NCI-H774 (cell line): ENCODE results near the gene SASH3.

Source experiments
- DNase-seq: peaks from one replicate; lab custom pipeline; 2025; lab: John Stamatoyannopoulos, UW

The SASH3 gene

DNA sequence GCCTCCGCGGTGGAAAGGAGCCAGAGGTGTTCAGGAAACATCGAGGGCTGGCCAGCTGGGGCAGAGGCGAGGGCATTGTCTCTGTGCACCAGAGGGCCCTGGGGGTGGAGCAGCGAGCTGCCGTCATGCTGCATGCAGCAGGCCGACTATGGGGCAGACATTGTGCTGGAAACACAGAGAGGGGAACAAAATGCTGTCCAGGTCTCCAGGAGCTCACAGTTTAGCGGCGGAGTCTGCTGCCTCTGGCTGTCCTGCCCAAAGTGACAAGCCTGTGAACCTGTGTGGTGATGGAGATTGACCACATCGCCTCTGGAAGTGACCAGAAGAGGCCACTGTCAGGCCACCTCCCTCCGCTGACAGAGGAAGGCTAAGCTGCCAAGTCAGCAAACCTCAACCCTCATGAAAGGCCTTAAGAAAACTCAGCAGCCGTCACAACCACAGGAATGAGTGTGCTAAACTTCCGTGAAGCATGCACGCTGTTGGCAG is 20.1 kb upstream of the SASH3 start:
- no peak for DNase-seq

DNA sequence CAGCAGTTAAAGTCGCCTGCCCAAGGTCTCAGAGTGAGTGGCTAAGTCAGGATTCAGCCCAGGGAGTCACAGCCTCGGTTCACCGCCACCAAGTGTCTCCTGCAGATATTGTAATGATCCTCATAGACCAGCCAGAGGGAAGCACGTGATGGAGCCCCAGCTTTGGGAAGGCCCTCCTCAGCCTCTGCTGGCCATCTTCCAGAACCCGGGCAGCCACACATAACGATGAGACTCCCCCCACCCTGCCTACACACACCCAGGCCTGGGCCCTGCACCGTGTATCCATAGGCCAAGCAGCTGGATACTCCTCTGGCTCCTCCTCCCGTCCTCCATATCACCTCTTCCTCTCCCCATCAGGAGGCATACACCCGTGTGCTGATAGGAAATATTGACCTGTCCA is 19.6 kb upstream of the SASH3 start:
- DNase-seq = no peak

DNA sequence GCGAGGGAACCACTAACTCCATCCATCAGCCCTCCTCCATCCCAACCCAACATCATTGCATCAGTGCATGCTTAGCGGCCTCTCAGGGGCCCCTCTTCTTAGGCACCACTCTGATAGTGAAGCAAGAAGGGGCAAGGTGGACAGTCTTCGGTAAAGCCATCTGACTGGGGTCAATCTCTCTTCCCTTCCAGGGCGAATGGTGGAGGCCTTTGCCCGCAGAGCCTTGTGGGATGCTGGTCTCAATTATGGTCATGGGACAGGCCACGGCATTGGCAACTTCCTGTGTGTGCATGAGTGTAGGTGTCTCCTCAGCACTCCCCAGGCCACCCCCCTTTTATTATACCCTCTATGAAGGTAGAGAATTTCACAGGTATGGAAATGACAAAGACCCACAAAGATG is 18.8 kb upstream of the SASH3 start:
- DNase-seq = no peak

DNA sequence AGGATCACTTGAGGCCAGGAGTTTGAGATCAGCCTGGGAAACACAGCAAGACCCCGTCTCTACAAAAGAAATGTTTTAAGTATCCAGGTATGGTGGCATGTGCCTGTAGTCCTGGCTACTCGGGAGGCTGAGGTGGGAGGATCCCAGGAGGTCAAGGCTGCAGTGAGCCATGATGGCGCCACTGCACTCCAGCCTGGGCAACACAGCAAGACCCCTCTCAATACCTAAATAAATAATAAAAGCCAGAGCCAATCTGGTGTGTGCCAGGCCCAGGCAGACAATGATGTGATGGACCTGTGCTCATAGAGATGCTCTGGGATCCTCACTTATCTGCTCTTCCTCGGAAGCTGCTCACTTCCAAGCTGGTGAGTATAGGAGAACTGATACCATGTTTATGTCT is 18.2 kb upstream of the SASH3 start:
- DNase-seq = no peak

DNA sequence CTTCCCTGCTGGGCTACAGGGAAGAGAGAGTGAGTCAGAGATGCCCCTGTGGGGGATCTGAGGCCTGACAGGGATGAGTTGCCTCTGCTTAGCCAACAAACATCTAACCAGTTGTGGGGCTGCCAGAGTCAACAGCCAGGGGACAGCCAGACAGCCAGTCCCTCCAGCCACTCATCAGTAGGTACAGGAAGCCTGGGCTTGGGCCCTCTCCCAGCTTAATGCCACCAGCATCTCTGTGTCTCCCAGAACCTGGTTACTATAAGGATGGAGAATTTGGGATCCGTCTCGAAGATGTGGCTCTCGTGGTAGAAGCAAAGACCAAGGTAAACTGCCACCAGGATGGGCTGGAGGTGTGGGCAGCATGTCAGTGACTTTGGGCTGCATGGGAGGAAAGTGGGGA is 17.3 kb upstream of the SASH3 start:
- DNase-seq = no peak

- DNase-seq = no peak
These were observed 16.1 kb upstream of the SASH3 start for GRCh38 chrX:129763666-129764065.

DNA sequence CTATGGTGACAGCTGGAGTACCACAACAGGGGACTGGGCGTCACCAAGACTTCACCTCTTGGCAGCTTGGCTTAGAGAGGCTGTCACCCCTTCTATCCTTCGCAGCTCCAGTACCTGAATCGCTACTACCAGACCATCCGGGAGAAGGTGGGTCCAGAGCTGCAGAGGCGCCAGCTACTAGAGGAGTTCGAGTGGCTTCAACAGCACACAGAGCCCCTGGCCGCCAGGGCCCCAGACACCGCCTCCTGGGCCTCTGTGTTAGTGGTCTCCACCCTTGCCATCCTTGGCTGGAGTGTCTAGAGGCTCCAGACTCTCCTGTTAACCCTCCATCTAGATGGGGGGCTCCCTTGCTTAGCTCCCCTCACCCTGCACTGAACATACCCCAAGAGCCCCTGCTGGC is 11.6 kb upstream of the SASH3 start:
- DNase-seq = no peak

DNA sequence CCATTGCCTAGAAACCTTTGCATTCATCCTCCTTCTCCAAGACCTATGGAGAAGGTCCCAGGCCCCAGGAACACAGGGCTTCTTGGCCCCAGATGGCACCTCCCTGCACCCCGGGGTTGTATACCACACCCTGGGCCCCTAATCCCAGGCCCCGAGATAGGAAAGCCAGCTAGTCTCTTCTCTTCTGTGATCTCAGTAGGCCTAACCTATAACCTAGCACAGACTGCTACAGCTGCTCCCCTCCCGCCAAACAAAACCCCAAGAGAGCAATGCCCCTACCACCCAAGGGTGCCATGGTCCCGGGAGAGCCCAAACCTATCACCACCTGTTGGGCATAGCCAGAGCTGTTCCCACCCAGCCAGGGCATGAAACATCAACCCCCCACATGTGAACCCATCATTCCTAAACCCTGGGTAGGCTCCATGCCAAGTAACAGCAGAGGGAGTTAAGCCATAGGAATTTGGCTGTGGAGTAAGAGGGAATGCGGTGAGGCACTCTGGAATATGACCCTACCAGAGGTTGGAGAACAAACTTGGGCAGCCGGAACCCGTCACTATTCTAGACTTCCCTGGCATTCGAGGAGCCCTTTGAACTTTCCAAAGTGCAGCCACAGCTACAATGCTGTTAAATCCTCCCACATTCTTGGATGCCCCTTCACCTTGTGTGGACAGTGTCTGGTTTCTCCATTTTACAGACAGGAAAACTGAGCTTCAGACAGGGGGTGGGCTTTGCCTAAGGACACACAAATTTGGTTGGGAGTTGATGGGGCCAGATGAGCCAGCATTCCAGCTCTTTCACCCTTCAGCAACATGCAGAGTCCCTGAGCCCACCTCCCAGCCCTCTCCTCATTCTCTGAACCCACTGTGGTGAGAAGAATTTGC is 10.9 kb upstream of the SASH3 start:
- no peak for DNase-seq

DNA sequence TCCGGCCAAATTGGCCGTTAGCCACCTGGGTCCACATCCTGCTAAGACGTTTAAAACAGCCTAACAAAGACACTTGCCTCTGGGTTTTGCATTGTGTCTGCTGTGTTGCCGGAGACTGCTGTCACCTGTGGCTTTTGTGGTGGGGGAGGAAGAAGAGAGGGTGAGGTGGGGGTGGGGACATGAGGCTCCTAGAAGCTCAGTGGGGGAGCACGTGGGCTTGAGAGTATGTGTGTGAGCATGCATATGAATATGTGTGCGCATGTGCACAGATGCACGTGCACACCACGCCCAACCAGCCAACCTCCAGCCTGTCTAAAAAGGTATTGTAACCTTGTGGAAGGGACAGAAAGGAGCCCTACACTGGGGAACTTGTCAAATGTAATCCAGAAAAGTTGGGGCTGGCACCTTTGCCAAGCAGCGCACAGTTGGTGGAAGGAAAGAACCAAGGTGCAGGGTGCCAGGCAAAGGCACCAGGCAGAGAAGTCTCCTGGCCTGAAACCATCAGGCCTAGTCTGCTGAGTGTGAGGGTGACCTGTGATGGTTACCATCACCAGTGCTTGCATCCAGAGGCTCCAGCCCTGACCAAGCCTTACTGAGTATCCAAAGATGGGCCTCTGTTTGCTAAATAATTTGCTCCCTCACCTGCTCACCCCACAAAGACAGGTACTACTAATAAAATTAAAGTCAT is 10.1 kb upstream of the SASH3 start:
- DNase-seq = no peak

- DNase-seq = no peak
These were observed 8.3 kb upstream of the SASH3 start for GRCh38 chrX:129771266-129771995.

- no peak for DNase-seq
These were observed 6.8 kb upstream of the SASH3 start for GRCh38 chrX:129772796-129773431.

- DNase-seq = no peak
These were observed 5.9 kb upstream of the SASH3 start for GRCh38 chrX:129773649-129774458.

DNA sequence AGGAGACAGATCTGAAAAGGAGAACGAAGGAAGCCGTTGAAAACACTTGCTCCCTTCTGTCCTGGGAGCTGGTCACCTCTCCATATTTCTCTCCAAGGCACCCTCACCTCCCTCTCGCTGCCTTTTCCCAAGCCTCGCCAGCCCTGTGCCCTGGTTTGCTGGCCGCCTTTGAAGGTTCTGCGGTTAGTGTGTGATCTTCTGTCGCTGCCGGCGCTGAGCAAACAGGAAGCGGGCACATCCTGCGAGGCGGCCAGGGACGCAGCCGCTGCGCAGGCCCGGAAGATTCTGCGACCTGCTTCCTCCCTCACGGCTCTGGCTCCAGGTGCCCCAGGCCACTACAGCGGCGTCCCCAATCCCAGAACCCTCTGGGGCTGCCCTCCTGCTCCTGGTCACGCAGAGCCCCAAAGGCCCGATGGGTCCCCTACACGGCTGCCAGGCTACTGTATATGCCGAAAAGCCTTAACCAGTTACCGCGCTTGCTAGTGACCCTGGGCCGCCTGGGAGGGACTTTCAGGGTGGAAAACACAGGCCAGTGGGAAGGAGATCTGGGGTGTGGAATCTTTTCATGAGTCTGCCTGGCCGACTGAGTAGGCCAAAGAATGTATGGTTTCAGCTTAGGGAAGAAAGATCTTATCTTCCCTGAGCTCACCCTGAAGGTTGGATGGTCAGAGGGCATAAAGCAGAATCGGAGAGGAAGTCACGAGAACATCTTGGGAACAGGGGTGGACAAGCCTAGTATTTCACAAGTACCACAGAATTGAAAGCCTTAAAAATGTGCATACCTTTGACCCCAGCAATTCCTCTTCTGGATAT is 2.3 kb upstream of the SASH3 start:
- DNase-seq = no peak

DNA sequence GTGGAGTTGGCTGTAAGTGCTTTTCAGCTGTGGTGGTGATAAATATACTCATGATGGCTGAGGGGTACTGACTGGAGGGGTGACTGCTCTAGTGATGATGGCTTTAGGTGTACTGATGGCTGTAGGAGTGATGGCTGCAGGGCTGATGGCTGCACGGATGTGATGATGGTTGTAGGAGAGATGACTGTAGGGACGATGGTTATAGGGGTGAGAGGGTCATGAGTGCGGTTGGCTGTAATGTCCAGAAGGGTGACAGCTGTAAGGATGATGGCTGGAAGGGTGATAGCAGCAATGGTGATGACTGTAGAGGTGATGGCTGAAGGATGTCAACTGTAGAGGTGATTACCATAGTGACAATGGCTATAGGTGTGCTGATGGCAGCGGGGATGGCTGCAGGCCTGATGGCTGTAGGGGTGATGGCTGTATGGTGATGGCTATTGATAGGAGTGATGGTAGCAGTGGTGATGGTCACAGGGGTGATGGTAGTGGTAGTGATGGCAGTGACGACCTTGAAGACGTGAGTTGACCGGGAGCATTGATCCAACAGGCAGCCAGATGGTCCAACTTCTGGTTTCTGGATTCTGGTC is 570 bp upstream of the SASH3 start:
- DNase-seq = no peak

DNA sequence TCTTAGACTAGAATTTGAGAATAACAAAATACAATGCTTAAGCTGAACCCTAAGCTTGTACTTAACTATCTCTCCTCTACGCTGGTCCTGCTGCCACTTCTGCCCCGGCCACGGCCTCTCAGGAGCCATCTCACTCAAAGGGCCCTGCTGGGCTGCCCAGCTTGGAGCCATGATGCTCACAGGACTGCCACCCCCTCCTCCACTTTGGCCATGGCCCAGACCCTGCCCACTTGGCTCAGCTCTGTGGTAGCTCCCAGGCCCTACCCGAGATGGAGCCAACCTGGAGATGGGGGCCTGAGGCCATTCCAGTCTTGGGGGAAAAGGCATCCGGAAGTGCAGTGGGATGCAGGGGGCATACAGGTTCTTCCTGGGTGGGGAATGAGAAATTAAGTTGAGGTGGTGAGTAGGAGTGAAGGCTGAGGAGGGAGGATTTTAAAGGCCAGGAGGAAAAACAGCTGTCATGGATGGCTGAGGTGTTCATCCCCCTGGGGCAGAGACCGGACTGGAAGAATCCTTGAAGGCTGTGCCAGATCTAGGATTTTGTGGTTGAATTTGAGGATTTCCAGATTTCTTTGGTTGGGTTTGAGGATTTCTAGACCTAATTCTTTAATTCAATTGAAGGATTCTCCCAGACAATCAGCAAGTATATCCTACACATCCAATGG is 824 bp downstream of the SASH3 start:
- DNase-seq = no peak

DNA sequence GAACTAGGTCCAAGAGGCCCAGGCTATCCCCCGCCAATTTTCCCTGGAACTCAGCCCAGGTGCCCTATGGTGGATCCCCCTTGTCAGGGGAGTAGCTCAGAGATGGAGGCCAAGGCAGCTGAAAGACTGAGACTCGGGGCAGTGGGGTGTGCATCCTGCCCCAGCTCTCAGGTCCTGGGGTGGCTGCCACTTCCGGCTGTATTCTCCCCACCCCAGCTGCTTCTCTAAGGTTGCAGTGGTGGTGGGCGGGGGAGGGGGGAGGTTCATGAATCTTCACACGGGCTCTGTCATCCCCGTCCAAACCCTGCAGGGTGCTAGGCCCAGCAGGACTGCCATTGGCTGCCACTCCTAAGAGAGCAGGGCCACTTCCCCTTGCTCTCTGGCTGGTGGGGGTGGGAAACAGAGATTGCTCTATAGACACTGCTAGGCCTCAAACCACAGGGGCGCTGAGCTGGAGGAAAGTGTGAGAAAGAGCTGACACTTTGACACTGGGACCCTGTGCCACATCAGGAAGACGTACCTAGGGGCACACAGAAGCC is 1.5 kb downstream of the SASH3 start:
- DNase-seq = no peak

DNA sequence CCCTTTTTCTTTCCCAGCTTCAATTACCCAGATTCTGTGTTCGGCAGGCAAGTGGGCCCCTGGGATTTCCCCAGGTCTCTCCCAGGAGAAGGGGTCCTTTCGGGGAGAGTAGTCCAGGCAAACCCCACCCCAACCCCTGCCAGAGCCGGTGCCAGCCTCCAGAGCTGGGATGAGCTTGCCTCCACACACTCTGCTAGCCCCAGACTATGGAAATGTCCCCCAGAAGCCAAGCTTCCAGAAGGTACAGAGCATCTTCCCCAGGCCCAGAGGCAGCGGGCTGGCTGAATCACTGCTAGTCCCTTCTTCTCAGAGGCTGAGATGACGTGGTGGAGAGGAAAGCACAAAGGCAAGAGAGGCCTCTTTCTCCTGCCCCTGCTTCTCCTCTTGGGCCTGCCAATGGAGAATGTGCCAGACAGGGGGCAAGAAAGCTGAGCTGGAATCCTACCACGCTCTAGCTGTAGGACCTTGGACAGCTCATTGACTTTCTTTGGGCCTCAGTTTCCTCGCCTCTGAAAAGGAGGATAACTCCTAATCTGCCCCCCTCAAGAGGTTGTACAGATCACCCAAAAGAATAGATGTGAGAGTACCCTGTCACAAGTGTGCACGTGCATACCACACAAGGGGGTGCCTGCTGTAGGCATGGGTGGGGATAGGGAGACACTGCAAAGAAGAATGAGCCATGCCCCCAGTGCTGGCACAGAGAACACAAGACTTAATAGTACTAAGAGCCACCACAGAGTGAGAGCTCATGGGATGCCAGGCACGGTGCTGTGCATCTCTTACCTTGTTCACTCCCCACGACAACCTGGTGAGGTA is 2.1 kb downstream of the SASH3 start:
- DNase-seq = no peak

DNA sequence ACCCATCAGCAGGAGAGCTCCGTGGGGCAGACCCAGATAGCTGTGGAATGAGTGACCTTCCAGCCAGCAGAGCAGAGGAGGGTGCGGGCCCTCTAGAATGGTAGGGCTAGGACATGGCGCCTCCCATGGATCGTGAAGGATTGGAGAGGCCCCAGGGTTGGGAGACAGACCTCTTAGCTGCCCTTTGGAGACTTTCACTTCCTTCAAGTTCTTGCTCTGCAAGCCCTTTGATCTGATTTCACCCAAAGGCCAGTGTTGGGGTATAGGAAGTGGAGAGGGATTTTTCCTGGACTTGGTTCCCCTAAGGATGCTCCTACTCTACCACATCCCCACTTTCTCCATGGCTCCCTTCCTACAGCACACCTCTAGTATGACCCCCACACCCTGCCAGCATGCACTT is 3.0 kb downstream of the SASH3 start:
- DNase-seq = no peak
